HG02870 (cell line): ENCODE results near the gene KMT2D.

Source experiments
- ATAC-seq: cut with Tn5 transposase; IDR thresholded peaks from one replicate; pipeline ENCODE4 v1.9.1; 2021; ENCODE audit warnings: mild to moderate bottlenecking, moderate library complexity; ENCODE audit not compliant: unreplicated experiment

KMT2D gene

GRCh38 chr12:49052451-49053208 is 8.0 kb downstream of the KMT2D start:
- ATAC-seq: no peak

- no peak for ATAC-seq
Measured at GRCh38 chr12:49051777-49052438, 8.7 kb downstream of the KMT2D start.

- ATAC-seq: no peak
Measured at GRCh38 chr12:49051373-49051764, 9.2 kb downstream of the KMT2D start.

- ATAC-seq: no peak
Measured at GRCh38 chr12:49050507-49051372, 9.9 kb downstream of the KMT2D start.

- no peak for ATAC-seq
Measured at GRCh38 chr12:49049566-49050224, 10.9 kb downstream of the KMT2D start.

- ATAC-seq: no peak
Measured at GRCh38 chr12:49048953-49049352, 11.6 kb downstream of the KMT2D start.

- no peak for ATAC-seq
Measured at GRCh38 chr12:49046129-49046895, 14.3 kb downstream of the KMT2D start.

GRCh38 chr12:49044660-49045059 is 15.9 kb downstream of the KMT2D start:
- no peak for ATAC-seq

GRCh38 chr12:49043856-49044258 is 16.7 kb downstream of the KMT2D start:
- ATAC-seq: no peak

- ATAC-seq: no peak
Measured at GRCh38 chr12:49043241-49043640, 17.4 kb downstream of the KMT2D start.

GRCh38 chr12:49041881-49042484 is 18.6 kb downstream of the KMT2D start:
- ATAC-seq: no peak

- ATAC-seq: no peak
Measured at GRCh38 chr12:49041036-49041880, 19.3 kb downstream of the KMT2D start.

GRCh38 chr12:49040364-49040855 is 20.2 kb downstream of the KMT2D start:
- no peak for ATAC-seq

- ATAC-seq: no peak
Measured at GRCh38 chr12:49039421-49040363, 20.9 kb downstream of the KMT2D start.

- ATAC-seq: no peak
Measured at GRCh38 chr12:49038291-49038955, 22.2 kb downstream of the KMT2D start.

- no peak for ATAC-seq
Measured at GRCh38 chr12:49037947-49038237, 22.7 kb downstream of the KMT2D start.
